DMS153 (cell line): Measurements from ENCODE around the gene TDRKH.

Source experiments
- DNase-seq: peaks from one replicate; lab custom pipeline; 2025; lab: John Stamatoyannopoulos, UW

Gene TDRKH, protein sequence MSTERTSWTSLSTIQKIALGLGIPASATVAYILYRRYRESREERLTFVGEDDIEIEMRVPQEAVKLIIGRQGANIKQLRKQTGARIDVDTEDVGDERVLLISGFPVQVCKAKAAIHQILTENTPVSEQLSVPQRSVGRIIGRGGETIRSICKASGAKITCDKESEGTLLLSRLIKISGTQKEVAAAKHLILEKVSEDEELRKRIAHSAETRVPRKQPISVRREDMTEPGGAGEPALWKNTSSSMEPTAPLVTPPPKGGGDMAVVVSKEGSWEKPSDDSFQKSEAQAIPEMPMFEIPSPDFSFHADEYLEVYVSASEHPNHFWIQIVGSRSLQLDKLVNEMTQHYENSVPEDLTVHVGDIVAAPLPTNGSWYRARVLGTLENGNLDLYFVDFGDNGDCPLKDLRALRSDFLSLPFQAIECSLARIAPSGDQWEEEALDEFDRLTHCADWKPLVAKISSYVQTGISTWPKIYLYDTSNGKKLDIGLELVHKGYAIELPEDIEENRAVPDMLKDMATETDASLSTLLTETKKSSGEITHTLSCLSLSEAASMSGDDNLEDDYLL

DNA sequence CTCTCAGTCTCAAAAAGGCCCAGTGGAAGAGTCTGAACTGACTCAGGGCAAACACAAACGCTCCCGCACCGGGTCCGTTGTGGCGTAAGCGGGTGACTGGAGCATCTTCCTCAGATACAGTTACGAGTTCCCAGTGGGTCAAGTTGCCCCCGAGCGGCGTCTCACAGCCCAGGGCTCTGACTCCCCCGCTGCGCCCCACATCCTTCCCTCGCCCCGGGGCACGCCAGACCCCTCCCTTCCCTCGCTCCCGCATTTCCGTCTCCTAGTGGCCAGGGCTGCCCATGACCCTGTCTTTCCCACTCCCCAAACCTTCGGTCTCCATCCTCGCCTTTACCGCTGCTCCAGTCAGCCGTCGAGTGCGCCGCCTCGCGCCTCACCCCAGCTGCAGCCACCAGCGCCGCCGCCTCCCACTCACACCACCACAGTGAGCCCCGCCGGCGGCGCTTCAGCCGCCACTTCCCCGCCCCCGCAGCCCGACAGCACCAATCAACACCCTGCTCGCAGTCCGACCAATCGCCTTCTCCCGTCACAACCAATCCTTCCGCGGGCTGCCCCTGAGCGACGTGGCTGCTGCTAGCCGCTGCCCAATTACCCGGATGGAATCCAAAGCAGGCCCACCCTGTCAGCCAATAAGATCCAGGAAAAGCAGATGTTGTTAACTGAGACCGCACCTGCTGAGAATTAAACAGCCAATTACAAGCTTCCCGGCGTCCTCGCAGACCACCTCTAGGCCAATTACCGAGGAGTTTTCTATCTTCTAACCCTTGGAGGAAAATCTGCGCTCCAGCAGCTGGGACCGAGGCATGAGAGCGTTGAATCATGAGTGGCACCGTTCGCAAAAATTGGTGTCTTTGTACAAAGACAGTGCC, at the start of gene TDRKH:
Gene TDRKH (minus strand): TSS at position 430 of the 869 bp plus-strand sequence. CDS start 7,478 bp downstream, outside the sequence.
- peak; percentile 100 for DNase-seq

DNA sequence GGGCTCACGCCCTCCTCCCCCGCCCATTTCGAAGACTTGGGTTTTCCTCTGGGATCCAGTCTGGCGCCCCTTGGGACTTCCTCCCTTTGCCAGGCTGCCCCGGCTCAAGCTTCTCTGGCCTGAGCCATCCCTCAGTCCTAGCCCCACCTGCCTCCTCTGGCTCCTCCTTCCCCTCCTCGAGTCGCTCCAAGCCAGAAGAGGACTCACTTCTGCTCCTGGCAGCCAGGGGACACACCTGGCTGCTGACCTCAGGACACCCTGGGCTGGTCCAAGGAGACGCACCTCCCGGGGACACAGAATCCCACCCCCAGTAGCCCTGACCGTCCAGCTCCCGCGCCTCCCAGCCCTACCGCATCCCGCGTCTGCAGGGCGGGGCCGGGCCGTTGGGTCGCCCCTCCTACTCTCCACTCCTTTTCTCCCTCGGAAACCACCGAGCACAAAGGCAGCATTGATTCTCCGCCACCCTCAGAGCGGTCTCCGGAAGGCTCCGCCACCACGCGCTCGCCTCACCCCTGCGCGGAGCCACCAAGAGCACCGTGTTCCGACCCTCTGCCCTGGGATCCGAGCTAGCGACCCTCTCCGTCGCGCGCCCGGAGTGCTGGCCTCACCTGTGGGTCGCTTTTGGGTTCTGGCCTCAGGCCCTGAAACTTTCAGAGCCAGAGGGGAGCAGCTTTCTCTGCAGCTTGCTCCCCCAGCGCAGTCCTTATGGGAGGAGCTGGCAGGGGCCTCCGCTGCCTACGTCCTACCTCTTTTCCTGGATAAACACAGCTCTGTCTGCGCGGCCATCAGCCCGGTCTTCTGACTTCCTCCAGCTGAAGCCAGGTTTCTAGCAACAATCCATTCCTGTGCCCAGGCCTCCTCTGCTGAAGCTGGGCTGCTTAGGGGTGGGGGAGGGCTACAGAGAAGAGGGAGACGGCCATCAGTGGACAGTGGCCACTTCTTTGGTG, 49.4 kb upstream of the TDRKH start, which contains the start of gene C2CD4D:
Gene C2CD4D (minus strand): TSS at position 364 of the 947 bp plus-strand sequence. CDS start 831 bp downstream, outside the sequence.
- peak; percentile 84 for DNase-seq

DNA sequence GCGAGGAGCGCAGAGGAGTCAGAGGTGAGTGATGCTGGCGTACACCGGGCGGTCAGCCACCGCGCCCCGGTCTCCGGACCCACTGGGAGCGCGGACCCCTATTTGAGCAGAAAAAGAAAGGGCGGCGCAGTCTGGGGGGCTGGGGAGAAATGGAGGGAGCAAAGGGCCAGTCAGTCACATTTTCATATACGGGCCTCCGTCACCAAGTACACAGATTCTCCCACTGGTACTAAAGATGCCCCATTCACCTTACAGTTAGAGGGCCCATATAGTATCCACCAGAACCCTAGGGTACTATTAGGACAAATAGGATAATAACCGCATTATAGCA, 48.7 kb upstream of the TDRKH start:
- no peak for DNase-seq

DNA sequence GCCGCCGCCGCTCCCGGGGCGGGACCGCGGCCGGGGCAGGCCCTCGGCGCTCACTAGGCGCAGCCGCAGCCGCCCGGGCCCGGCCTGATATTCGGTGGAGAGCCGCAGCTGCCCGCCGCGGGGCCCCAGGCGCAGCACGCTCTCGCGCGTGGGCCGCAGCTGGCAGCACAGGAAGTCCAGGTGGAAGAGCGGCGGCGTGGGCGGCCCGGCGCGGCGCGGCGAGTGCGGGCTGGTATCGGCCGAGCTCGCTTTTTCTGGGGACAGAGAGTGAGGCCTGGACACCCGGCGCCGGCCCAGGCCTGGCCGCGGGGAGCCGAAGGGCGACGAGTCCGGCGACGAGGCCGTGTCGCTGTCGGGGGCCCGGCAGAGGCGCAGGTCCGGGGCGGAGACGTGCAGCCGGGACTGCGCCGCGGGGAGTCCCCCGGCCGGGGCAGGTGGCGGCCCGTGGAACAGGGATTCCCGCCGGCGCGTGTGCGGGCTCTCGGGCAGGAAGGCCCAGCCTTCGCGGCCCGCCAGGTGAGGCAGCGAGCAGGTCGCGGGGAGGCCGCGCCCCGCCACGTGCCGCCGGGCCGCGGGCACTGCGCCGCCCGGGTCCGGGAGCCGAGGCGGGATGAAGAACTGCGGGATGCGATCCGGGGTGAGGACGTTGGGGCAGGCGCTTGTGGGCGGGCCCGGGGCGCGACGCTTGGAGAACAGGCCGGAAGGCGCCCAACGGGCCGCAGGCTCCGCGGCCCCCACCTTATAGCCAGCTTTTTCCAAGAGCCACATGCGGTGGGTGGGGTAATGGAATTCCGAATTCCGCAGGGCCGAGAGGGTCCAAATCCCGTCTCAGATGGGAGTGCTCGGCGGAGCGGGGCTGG, 48.2 kb upstream of the TDRKH start:
- no peak for DNase-seq

DNA sequence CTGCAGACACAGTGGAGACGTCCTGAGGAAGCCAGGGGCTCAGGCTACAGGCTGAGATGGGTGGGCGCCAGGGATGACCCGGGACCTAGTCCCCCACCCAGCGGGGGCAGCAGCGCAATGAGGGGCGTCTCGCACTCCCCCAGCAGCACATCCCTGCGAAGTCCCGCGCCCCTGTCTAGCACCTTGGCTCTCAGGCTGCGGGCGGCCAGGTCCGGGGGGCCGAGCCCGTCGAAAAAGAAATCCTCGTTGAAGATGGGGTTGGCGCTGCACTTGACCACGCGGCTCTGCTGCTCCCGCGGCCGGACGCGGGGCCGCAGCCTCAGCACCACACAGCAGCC, 47.6 kb upstream of the TDRKH start:
- DNase-seq = no peak

DNA sequence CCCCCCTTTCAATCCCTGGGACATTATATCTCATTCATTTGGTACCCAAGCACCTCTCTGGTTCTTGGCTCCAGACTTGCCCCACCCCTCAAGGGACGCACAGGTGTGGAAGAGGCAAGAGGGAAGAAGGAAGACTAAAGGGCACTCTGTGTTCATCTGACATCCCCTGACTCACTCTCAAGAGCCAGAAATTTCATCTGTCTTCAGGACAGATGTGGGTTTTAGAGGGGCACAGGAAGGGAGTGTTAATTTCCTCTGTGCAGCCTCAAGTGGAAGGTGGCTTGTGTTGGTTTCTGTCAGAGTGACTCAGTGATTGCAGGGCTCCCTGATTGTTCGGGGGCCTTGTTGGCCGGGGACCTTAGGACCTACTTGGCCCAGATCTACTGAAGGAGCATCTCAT, 46.9 kb upstream of the TDRKH start:
- DNase-seq = no peak

DNA sequence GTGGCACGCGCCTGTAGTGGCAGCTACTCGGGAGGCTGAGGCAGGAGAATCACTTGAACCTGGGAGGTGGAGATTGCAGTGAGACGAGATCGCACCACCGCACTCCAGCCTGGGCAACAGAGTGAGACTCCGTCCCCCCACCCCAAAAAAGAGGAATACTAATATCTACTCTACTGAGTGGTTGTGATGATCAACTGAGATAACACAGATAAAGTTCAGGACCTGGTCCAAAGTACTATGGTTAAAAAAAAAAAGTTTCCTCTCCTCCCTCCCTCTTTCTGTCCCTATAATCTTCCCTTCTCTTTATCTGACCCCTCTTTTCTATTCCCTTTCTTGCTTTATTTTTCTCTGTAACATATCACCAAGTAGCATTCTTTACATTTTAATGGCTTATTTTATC, 45.3 kb upstream of the TDRKH start:
- no peak for DNase-seq

DNA sequence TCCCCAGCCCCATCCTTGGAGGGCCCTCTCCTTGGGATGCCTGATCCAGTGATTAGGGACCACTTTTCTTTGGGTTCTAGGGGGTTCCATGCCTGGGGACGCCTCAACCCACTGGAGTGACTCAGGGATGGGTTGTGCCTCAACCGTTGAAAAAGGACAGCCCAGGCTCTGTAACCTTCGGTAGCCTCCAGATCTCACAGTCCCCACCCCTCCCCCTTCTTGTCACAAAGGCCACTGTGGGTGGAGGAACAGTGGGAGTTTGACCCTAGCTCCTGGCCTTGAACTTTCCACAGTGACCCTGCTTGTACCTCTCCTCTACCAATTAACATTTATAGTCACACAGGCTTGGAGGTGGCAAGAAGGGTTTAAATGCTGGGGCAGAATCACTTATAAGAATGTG, 43.9 kb upstream of the TDRKH start:
- DNase-seq = no peak

DNA sequence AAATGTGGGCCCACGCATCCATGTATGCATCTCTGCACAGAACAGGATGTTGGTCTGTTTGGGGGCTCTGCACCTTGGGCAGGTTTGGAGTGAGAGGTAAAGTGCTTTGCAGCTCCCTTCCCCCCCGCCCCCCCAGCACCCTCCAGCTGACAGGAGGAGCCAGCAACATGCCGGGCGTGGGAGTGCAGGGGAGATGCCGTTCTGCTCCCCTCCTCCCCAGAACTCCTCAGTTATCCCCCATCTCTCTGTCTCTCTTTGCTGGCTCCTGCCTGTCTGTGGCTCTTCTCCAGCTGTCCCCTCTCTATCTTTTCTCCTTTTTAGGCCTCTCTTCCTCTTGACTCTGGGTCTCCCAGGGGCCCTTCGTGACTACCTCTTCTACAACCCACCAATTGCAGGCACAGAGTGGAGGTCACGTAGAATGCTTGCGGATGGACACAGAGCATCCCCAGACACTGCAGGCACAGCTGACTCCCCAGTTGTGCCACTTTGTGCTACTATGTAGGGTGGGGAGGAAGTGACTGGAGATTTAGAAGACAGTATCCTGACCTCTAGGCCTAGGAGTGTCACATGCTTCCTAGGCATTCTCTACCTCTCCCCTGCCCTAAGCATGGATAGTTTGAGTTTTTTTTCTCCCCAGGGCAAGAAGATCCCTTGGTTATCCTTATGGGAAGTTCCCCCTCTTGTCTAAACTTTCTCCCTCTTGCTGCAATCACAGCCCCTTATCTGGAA, 43.0 kb upstream of the TDRKH start:
- no peak for DNase-seq

DNA sequence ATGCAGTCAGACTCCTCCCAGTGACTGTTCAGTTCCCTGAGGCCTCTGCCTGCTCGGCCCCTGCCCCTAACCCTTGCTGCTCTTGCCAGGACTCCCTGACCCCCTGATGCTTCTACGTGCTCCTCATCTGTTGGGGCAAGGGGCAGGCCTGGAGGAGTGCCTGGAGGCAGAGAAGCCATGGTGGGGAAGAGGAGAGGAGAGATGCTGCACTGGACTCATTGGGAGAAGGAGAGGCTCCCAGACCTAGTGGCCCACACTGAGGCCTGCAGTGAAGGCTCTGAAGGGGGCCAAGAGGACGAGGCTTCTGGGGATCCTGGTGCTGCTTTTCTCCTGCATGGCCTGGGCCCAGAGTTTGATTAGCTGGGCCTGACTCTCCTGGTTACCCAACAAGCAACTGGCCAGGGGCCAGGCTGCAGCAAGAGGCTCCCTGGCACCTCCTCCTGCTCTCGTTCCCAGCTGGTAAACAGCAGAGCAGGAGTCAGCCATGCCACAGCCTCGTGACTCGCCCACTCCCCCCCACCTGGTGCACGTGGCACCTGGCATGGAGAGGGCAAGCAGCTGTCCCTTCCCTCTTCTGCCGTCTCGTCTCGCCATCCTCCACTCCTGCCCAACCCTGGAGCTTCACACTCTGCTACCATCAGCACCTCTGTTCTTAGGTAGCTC, 42.1 kb upstream of the TDRKH start:
- peak; percentile 94 for DNase-seq

DNA sequence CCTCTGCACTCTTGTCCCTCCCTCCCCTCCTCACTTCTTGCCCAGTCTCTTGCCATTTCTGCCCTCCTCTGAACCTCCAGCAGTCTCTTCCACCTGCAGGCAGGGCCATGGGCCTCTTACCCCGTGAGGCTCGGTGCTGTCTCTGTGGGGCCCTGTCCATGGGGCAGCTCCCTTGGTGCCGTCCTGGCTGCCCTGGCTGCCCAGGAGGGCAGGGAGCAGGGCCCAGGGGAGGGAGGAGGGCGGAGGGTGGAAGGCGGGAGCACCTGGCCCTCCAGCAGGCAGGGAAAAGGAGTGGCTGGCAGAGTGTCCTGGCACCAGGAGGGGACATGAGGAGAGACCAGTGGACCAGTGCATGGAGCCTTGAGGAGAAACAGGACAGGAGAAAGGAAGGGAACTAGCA, 41.3 kb upstream of the TDRKH start, which contains the start of gene RORC:
Gene RORC (minus strand): TSS at position 198 of the 400 bp plus-strand sequence. CDS start 38 bp downstream, at position 160.
- DNase-seq = peak; percentile 20

DNA sequence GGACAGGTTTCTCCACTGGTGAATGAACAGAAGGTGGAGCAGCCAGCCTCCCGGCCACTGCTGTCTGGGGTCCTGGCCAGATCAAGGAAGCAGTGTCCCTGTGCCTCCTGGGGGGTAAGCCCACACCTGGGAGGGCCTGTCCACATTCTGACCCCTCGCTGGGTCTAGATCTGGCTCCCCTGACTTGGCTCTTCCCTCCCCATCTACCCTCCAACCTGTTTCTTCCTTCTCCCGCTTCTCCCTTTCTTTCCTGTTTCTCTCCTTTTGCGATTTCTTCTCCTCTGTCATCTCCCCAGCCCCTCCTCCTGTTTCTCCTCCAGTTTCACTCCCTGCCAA, 40.9 kb upstream of the TDRKH start:
- no peak for DNase-seq

DNA sequence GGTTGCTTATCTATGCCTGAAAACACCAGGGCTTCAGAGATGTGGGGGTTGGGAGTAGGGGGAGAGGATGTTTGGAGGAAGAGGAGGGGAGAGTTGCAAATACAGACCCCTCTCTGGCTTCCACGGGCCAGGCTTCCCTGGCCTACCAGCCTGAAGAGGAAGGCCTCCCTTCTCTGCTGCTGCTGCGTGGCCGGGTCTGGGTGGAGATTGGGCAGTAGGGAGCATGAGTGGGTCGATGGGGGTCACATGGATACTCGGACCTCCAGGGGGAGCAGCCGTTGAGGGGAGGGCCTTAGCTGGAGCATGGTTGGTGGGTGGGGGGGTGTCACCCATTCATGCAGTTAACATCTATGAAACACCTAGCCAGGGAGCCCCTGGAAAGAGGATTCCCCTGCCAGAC, 39.8 kb upstream of the TDRKH start:
- no peak for DNase-seq

DNA sequence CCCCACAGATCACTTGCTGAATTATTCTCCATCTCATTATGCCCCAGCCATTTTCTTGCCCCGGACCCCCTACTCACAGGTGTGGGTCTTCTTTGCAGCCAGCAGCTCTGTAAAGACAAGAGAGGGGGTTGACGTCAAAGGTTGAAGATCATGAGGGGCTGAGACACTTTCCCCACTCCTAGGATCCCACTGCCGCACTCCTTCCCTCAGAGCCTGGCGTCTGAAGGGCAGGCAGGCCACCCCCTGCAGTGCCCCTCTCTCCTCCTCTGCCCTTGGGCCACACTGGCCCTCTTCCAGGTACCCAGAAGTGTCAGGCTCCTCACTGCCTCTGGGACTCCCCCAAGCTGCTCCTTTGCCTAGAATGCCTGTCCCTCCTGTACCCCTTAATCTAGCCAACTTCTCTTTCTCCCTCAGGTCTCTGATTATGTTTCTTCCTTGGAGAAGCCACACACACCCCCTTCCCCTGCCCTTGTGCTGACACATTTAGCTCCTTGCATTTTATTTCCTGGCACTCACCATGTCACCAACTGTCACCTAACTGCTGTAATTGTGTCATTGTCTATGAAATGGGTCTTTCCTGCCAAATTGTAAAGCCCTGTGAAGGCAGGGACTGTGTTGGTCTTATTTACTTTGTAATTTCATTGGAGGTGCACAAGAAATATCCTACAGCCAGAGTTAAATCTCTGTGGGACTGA, 39.2 kb upstream of the TDRKH start:
- DNase-seq = no peak

DNA sequence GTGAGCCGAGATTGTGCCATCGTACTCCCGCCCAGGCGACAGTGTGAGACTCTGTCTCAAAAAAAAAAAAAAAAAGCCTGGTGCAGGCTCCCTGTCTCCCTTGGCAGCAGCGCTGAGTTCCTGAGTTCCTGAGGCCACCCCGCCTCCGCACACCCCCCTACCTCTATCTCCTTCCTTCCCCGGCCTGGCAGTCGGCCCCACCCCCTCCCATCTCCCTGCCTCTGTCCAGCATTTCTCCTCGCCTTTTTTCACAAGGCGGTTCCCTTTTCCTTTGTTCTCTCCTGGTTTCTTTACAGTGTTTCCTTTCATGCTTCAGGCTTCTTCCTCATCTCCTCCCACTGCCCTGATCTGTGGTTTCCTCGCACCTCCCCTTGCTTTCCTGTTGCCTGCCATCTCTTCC, 38.6 kb upstream of the TDRKH start:
- no peak for DNase-seq

DNA sequence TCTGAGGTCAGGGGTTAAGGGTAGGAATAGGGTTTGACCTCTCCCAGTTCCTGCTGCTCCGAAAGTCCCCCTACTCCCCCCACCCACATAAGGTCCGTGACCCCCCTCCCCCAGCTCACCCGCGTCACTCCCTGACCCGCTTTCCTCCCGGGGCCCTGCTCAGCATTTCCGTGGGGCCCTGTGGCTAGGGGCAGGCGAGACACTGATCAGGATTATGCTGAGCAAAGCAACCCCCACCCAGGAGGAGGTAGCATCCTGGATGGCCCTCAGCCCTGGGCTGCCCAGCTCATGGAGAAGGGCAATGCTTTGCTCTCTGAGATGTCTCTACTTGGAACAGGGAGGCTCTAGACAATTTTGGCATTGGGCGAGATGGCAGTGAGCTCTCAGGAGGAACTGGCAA, 37.6 kb upstream of the TDRKH start:
- no peak for DNase-seq

DNA sequence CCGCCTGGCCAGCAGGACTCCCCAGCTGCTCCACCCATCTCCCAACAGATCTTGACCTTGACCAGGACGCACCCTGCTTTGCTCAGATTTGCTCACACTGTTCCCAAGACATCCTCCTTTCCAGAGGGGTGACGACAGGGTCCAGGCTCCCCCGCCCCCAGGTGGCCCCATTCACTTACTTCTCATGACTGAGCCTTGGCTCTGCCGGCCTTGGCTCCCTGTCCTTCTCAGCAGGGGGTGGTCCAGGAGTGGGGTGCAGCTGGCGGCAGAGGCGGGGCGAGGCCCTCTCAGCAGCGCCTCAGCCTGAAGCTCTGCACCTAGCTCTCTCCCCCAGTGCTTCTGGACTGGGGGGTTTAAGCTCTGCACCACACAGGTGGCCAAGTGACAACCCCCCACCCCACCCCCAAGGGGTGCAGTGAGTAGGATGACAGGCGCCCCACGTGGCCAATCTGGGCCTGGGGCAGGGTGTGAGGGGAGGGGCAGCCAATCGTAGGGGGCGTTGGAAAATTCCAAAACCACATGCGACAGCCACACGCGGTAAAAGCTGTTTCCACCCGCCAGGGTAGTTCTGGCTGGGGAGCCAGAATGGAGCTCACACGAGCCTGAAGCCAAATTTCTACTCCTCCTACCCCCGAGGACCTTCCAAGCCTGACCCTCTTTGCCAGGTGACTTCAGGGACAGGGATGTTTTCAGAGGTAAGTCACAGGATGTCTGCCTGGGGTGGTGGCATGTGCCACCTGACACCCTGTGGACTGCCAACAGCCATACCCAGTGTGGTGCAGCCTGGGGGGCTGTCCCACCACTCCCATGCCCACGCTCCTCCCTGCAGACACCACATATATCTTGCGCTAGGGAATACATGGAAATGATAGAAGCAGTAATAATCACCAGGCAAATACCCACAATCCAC, 35.7 kb upstream of the TDRKH start:
- DNase-seq = no peak

DNA sequence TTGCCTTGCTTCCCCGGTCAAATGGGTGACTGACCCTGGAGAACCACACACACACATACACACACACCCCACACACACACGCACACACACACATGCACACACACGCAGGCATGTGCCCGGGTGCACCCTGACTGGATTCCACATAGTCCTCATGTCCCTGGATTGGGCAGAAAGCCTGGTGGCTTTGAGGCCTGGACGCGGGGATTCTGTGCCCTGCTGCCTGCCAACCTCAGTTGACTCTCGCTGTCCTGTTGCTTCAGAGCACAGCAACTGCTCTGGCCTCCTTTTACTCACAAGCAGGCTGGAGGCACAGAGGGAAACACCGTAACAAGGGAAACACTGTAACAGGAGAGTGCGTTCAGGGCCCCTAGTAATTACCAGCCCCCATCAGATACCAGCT, 34.9 kb upstream of the TDRKH start:
- no peak for DNase-seq
